UCSD-AML1 (cell line): ENCODE measurements around the gene TGFB1.

Source experiments
- DNase-seq: peaks from one replicate; lab custom pipeline; 2025; ENCODE audit not compliant: unreplicated experiment; lab: John Stamatoyannopoulos, UW

The TGFB1 gene

DNA sequence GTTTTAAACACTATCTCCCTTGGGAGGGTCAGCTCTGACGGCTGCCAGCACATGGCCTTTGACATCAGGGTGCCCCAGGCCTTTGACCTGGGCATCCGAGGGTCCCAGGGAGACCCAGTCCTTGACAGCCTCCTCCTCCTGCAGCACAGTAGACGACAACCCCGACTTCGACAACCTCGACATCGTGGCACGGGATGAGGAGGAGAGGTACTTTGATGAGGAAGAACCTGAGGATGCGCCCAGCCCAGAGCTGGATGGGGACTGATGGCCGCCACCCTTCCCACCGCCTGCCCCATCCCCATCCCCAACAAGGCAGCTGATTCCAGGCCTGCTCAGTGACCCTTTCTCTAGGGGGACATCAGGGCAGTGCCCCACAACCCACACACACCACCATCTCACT, 31.3 kb downstream of the TGFB1 start:
- no peak for DNase-seq

- peak; percentile 43 for DNase-seq
These were observed 32.0 kb downstream of the TGFB1 start for GRCh38 chr19:41321600-41322270.

DNA sequence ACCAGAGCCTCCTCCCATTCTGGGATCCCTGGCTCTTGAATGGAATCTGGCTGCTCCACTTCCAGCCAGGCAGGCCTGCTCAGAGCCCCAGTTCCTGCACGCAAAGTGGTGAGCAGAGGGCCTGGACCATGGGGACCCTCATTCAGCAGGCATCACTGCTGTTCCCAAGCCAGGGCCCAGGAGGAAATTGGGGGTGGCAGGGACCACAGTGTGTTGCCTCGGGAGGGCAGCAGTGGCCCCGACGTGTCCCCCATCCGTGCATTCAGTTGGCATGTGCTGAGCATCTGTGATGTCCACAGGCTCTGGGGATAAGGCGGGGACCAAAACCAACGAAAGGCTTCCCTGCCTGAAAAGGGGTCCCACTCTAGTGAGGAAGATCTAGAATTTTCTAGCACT, 32.5 kb downstream of the TGFB1 start:
- DNase-seq, result no peak

DNA sequence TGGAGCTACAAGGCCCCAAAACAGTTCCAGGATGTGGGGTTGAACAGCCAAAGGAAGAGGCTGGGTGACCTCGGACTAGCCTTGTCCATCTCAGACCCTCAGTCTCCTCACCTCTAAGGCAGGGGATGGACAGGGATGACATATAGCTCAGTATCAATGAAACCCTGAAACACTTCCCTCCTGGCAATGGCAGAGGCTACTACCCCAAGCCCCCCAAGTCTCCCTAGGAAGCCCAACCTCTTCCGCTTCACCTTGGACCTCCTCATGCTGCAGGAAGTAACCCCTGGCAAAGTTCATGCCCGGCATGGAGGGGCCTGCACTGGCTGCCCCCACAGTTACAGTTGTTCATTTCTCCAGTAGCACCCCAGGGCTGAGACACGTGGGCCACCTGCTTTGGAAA, 33.2 kb downstream of the TGFB1 start:
- DNase-seq, result no peak

DNA sequence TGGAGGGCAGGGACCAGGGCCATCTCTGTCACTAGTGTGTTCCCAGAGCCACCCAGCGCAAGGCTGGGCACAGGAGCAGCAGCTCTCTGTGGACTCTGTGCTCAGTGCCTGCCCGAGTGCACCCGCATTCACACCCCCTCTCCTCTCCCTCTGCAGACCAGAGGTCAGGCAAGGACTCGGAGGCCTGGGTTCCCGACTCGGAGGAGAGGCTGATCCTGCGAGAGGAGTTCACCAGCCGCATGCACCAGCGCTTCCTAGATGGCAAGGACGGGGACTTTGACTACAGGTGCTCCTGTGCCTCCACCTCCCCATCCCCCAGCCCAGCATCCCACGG, 33.6 kb downstream of the TGFB1 start:
- DNase-seq, result no peak

DNA sequence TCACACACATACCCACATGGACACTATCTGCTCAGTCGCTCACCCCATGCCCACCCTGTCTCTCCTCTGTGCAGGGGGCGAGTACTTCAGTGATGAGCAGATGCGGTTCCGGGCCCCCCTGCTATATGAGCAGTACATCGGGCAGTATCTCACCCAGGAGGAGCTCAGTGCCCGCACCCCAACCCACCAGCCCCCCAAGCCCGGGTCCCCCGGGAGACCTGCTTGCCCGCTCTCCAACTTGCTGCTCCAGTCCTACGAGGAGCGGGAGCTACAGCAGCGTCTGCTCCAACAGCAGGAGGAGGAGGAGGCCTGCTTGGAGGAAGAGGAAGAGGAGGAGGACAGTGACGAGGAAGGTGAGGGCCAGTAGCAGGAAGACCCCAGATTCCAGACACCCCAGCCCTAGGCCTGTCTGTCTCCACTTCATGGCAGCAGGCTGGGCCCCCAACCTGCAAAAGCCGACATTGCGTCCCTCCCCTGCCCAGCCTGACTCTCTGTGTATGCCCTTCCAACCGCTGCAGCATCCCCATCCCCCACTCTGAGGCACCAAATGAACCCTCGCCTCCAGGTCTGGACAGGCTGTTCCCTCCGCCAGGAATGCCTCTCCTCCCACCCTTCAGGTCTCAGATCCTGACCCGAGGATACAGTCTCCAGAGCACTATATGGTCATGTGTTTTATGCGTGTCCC, 34.1 kb downstream of the TGFB1 start:
- no peak for DNase-seq

DNA sequence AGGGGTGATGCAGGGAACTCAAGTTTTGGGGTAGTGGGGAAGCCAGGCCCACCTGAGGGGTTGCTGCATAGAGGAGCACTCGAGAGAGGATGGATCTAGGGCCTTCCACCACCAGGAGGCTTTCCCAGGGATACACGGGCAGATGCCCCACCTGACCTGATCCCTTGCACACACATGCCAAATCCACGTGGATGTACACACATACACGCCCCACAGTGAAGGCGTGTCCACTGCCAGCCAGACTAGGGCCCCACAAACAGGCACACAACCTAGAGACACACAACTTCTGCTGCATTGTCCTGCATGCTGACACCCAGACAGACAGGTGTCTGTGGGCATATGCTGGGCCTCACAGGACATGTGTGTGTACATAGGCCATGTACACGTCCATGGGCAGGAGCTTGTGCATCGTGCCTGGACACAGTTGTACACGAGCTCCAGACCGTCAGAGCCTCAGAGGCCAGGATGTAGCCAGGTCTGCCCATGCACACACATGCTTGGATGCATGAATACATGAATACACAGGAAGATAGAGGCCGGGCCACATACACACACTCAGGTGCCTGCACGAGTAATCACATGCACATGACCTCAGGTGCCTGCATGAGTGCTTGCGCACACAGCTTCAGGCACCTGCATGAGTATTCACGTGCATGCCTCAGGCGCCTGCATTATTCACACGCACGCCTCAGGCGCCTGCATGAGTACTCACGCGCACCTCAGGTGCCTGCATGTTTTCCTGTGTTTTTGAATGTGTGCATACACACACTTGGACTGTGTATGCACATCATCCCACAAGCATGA, 34.8 kb downstream of the TGFB1 start:
- no peak for DNase-seq

GRCh38 chr19:41316306-41316920, 37.3 kb downstream of the TGFB1 start:
- DNase-seq, result no peak

GRCh38 chr19:41311613-41312012, 42.1 kb downstream of the TGFB1 start:
- no peak for DNase-seq

GRCh38 chr19:41311072-41311471, 42.6 kb downstream of the TGFB1 start:
- no peak for DNase-seq

DNA sequence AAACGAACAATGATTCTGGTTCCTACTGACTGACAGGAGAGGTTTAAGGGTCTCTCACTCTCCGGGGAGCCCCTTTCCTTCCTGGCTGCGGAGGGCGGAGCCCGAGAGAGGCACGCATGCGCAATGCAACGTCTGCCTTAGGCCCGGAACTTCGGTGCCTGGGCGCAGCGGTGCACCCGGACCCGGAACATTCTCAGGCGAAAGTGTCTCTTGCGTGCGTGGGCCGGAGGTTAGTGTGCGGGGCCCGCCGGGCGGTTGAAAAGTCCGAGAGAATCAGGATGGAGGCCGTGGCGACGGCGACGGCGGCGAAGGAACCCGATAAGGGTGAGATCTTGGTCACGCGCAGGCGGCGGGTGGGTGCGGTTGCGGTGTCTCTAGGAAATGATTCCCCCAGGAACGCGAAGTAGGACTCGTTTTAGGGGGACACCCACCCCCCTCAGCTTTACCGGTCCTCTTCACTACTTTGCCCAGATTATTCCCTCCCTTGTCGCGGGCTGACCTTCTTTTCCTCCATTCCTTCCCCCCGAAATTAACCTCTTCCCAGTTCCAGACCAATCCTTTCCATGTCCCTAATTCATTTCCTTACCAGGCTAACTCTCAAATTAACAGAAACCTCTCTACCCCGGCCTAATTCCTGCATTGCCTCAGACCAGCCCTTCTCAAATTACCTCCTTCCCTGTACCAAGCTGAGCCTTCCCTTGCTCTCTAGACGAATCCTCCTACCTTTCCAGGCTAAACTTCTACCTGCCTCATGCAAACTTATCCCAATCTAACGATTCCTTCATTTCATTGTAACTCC, 43.5 kb downstream of the TGFB1 start, which contains the start of gene CCDC97:
TSS of gene CCDC97 (plus strand) at position 140 of the 799 bp plus-strand sequence. CDS start at position 279, 139 bp downstream.
- DNase-seq, result peak; percentile 89

GRCh38 chr19:41309180-41310032, 44.3 kb downstream of the TGFB1 start:
- no peak for DNase-seq

DNA sequence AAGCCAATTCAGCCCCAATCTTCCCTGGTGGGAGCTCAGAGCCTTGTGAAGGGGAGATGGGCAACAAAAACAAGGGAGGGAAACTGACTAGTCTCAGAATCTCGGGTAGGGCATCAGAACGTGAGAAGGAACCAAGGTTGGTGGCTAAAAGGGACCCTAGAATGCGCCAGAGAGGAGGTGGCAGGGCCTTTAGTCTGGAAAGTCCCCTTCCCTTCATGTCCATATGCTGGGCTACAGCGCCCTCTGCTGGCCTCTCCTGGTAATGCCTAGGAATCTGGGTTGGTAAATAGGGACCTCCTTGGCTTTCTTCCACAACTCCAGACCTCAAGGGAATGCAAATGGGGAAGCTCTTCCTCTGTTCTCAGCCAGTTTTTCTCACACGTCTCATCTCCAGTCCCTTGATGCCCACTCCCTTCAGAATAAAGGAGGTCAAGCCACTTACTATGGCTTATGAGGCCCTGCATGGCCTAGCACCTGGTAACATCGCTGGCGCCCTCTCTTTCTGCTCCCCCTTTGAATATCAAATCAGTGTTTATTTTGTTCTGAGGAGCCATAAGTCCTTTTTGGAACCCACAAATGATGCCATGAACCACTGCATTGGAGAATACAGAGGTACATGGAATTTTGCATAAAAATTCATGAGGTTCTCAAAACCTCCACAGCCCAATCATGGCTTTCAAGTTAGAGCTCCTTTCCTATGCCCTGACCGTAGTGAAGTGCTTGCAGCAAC, 45.1 kb downstream of the TGFB1 start:
- DNase-seq, result peak; percentile 92

- no peak for DNase-seq
These were observed 45.7 kb downstream of the TGFB1 start for GRCh38 chr19:41307954-41308449.

DNA sequence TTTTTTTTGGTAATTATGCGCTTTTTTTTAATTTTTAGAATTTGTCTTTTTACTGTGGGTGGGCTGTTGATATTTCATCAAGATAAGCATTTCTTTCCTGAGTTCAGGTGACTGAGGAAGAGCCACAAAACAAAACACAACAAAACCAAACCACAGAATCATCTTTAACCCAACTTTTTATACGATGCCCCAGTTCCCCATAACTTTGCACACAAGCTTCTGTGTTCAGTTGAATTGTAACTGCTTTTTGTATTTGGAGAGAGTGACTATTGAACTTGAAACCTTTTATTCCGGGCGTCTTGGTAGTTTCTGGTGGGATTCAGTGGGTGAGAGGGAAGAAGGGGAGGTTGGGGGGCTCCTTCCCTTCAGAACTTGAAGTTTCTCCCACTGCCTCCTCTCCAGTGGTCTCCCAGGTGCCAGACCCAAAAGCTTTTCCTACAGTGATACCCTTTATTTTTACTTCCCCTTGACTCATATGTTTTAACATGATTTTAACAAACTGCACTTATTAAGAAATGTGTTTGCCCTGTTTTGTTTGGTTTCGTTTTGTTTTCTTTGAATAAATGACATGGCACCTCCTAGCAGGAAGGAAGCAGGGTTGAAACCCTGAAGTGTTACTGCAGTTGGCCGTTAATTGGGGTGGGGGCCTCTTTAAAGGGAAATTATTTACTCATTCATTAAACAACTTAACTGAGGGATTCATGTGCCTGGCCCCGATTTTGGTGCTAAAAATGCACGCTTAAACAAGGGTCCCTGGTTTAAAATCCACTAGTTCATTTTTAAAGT, 46.4 kb downstream of the TGFB1 start:
- no peak for DNase-seq

DNA sequence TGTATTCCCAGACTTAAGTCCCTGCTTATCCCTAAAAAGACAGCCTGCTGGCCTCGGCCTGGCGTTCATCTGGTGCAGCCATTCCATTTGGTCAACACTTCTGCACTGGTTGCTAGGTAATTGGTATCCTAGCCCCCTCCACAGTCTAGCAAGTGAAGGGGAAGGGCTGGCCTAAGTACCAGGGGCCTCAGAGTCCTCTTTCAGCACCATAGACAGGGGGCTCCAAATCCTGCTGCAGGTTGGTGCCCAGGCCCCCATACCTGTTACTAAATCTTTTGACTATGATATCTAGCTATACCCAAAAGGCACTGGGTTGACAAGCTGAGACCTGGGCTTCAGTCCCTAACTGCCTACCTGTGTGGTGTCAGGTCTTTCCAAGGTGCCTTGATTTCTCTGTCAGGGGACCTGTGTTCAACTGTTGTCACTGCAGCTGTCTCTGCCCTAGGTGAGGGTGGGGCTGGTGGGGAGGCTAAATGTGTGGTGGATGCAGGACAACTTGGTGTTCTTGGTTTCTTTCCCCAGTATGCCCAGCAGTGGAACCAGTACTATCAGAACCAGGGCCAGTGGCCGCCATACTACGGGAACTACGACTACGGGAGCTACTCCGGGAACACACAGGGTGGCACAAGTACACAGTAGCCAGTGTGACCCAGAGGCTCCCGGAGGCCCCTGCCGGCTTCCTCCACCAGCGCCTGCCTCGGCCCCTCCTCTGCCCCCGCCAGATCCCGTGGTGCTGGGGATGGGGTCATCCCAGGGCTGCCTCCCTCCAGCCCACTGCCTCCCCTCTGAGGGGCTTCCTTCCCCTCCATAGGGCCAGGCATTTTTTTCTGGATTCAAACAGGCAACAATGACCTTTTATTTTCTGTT, 47.6 kb downstream of the TGFB1 start:
- no peak for DNase-seq
